ENCODE data around the gene MOSPD2.

The MOSPD2 gene

DNA sequence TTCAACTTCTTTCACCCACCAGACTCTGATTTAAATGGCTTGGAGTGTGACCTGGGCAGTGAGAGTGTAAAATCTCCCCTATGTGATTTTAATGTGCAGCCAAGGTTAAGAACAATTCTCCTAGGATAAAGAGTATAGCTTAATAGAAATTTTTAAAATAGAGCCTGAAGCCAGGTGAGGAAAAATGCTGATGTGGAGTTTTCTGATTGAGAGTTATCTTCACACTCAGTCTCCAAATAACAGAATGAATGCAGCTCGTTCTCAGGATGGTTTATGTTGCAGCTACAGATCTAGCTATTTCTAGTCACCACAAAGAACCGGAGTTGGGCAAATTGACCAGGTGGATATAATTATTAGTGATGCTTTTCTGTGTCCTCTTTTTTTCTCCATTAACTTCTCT, 70.7 kb downstream of the MOSPD2 start:
- Histone ChIP-seq H3K9ac (ENCODE audit: low read length) (no peak overlapping the region), H3F3A (ENCODE audit: insufficient read depth, low read length) (no peaks in the 10 kb centered on the region), H4K20me1 (ENCODE audit: insufficient read depth, low read length) (no peaks in the 10 kb centered on the region), H2AFZ (ENCODE audit: low read length) (no peak overlapping the region), H3K27me3 (replicated peaks; ENCODE audit: insufficient read depth, low read length) (no peaks in the 10 kb centered on the region), H3K9me2 (replicated peaks; ENCODE audit: insufficient read depth, low read length) (no peaks in the 10 kb centered on the region), H3K4me3 (ENCODE audit: low read length) (no peak overlapping the region), H3K9me3 (replicated peaks; ENCODE audit: insufficient read depth, low read length) (no peaks in the 10 kb centered on the region), H3K36me3 (replicated peaks; ENCODE audit: insufficient read depth, low read length) (no peaks in the 10 kb centered on the region), H3K27ac (ENCODE audit: low read length) (no peak overlapping the region), H3K4me1 (ENCODE audit: low read length) (no peaks in the 10 kb centered on the region), H3K79me2 (ENCODE audit: low read length) (no peaks in the 10 kb centered on the region), H3K4me2 (ENCODE audit: low read depth, low read length) (no peak overlapping the region)
- no peak for DNase-seq
- TF ChIP-seq, protein P1, sequence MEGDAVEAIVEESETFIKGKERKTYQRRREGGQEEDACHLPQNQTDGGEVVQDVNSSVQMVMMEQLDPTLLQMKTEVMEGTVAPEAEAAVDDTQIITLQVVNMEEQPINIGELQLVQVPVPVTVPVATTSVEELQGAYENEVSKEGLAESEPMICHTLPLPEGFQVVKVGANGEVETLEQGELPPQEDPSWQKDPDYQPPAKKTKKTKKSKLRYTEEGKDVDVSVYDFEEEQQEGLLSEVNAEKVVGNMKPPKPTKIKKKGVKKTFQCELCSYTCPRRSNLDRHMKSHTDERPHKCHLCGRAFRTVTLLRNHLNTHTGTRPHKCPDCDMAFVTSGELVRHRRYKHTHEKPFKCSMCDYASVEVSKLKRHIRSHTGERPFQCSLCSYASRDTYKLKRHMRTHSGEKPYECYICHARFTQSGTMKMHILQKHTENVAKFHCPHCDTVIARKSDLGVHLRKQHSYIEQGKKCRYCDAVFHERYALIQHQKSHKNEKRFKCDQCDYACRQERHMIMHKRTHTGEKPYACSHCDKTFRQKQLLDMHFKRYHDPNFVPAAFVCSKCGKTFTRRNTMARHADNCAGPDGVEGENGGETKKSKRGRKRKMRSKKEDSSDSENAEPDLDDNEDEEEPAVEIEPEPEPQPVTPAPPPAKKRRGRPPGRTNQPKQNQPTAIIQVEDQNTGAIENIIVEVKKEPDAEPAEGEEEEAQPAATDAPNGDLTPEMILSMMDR (IDR thresholded peaks at IDR 0.05; ENCODE audit: low read length), result no peak
- no peak for TF ChIP-seq EZH2phosphoT487 (IDR thresholded peaks at IDR 0.05; ENCODE audit: low read length)
- no peak for TF ChIP-seq EZH2 (optimal IDR thresholded peaks at IDR 0.05; ENCODE audit: low read depth, low read length)

DNA sequence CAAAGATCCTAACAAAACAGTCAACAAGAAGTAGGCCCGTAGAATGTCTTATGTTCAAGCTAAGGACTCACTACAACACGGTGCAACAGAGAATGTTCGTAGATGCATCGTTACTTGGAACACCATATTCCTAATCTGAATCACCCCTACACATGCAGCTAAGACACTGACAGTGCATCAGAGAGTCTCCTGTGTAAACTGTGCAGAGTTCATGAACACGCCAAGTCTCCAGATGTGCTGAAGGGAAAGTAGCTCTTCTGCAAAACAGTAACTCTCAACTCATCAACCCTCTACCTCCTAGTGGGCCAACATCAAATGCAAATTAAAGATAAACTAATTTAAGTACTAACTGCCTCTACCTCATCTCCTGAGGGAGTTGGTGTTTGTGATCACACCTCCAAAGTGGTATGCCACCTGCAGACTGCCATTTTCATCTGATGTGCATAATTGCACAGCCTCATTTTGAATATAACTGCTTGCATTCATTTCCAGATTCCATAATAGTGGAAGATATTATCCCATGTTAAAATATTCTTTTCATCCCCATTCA, 73.5 kb downstream of the MOSPD2 start:
- Histone ChIP-seq H3F3A (ENCODE audit: insufficient read depth, low read length) (no peaks in the 10 kb centered on the region), H3K4me3 (ENCODE audit: low read length) (no peak overlapping the region), H3K9ac (ENCODE audit: low read length) (no peak overlapping the region), H3K27me3 (replicated peaks; ENCODE audit: insufficient read depth, low read length) (no peaks in the 10 kb centered on the region), H3K27ac (ENCODE audit: low read length) (no peak overlapping the region), H3K9me2 (replicated peaks; ENCODE audit: insufficient read depth, low read length) (no peaks in the 10 kb centered on the region), H3K4me2 (ENCODE audit: low read depth, low read length) (no peak overlapping the region), H2AFZ (ENCODE audit: low read length) (no peak overlapping the region), H3K36me3 (replicated peaks; ENCODE audit: insufficient read depth, low read length) (no peaks in the 10 kb centered on the region), H3K4me1 (ENCODE audit: low read length) (no peaks in the 10 kb centered on the region), H3K79me2 (ENCODE audit: low read length) (no peaks in the 10 kb centered on the region), H3K9me3 (replicated peaks; ENCODE audit: insufficient read depth, low read length) (no peaks in the 10 kb centered on the region), H4K20me1 (ENCODE audit: insufficient read depth, low read length) (no peaks in the 10 kb centered on the region)
- DNase-seq, result no peak
- TF ChIP-seq EZH2phosphoT487 (IDR thresholded peaks at IDR 0.05; ENCODE audit: low read length), result no peak
- TF ChIP-seq, protein P1 (IDR thresholded peaks at IDR 0.05; ENCODE audit: low read length), result no peak
- no peak for TF ChIP-seq EZH2 (optimal IDR thresholded peaks at IDR 0.05; ENCODE audit: low read depth, low read length)

DNA sequence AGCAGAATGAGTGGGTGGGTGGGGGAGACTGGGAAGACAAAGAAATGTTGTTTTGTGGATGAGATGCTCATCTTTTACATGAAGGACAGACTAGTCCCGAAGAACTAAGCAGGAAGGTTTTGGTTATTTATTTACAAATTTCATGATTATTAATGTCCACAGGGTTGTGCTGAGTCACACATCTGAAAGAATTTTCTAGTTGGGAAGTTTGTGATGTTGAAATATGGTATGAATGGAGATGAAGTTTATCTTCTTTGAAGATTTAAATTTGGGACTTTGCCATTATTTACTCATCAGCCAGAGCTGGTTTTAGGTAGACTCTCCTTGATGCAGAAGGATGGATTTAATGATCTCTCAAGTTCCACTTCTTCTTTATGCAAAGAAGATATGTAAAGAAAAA, 75.5 kb downstream of the MOSPD2 start:
- Histone ChIP-seq H3K9me3 (replicated peaks; ENCODE audit: insufficient read depth, low read length) (no peaks in the 10 kb centered on the region), H2AFZ (ENCODE audit: low read length) (no peak overlapping the region), H3K4me3 (ENCODE audit: low read length) (no peak overlapping the region), H3K9ac (ENCODE audit: low read length) (no peak overlapping the region), H3K36me3 (replicated peaks; ENCODE audit: insufficient read depth, low read length) (no peaks in the 10 kb centered on the region), H4K20me1 (ENCODE audit: insufficient read depth, low read length) (no peaks in the 10 kb centered on the region), H3F3A (ENCODE audit: insufficient read depth, low read length) (no peaks in the 10 kb centered on the region), H3K27me3 (replicated peaks; ENCODE audit: insufficient read depth, low read length) (no peaks in the 10 kb centered on the region), H3K4me1 (ENCODE audit: low read length) (no peaks in the 10 kb centered on the region), H3K4me2 (ENCODE audit: low read depth, low read length) (no peak overlapping the region), H3K27ac (ENCODE audit: low read length) (no peak overlapping the region), H3K9me2 (replicated peaks; ENCODE audit: insufficient read depth, low read length) (no peaks in the 10 kb centered on the region), H3K79me2 (ENCODE audit: low read length) (no peaks in the 10 kb centered on the region)
- DNase-seq, result no peak
- TF ChIP-seq EZH2 (optimal IDR thresholded peaks at IDR 0.05; ENCODE audit: low read depth, low read length) (no peak), EZH2phosphoT487 (IDR thresholded peaks at IDR 0.05; ENCODE audit: low read length) (no peak)
- TF ChIP-seq, protein P1 (IDR thresholded peaks at IDR 0.05; ENCODE audit: low read length), result no peak

Measured in MM.1S (cell line).